ENCODE results near the gene ANKRD11. TPM values are rescaled to one million over a fixed set of nuclear protein-coding genes. Genes with fewer than 3 reads are reported as not detected.

ANKRD11 gene
- total and polyA plus RNA-seq, 2 donors (not counting 1 experiment from before 2014, with no cell fraction given): 41.5 to 71.2 TPM

DNA sequence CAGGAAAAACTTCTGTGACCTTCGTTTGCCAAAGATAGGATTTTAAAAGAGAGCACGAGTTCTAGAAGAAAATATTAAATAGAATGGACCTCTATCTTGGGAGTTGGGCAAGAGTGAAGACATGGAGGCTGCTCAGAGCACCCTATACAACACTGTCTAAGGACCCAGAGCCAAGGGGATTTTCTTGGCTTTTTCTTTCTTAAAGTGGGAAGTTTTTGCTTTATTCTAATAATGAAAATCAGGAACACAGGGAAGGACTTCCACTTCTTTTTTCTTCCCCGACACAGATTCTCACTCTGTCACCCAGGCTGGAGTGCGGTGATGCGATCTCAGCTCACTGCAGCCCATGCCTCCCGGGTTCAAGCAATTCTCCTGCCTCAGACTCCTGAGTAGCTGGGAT is 178.7 kb downstream of the ANKRD11 start:
- no peaks in the 10 kb centered on the region for H3K9me3 ChIP-seq (ENCODE audit: control insufficient read depth, insufficient read depth, low read depth, low read length)
- no peak overlapping the region for H3K9ac ChIP-seq (ENCODE audit: insufficient read depth, low read length)
- H3K4me3 ChIP-seq (replicated peaks in 1 of 4; ENCODE audit: control extremely low read depth in 1 of 4, insufficient read depth in 1 of 4, low read depth in 3 of 4, low read length in 4 of 4): no peak overlapping the region
- peaks cover 17% of the 10 kb centered on the region for H3K36me3 ChIP-seq (ENCODE audit: control insufficient read depth, insufficient read depth, low read length)
- no peak overlapping the region for H3K4me2 ChIP-seq (ENCODE audit: extremely low read depth, insufficient read depth, low read length)
- no peaks in the 10 kb centered on the region for H3K27me3 ChIP-seq (ENCODE audit: control insufficient read depth, insufficient read depth, low read length)
- no peaks in the 10 kb centered on the region for H4K20me1 ChIP-seq (ENCODE audit: control insufficient read depth, extremely low read depth, insufficient read depth, low read length)
- DNase-seq (ENCODE audit: low read depth in 2 of 2): no peak
- H3K4me1 ChIP-seq (ENCODE audit: control insufficient read depth, extremely low read depth, insufficient read depth, low read length): peaks cover 10% of the 10 kb centered on the region
- H3K27ac ChIP-seq (ENCODE audit: insufficient read depth, low read length): no peak overlapping the region
- TF ChIP-seq EZH2 (IDR thresholded peaks at IDR 0.05; ENCODE audit: low read length, missing control alignments): no peak
- no peak for TF ChIP-seq CTCF (conservative IDR thresholded peaks at IDR 0.05 in 1 of 2, IDR thresholded peaks at IDR 0.05 in 1 of 2; ENCODE audit: low read depth in 1 of 2, low read length in 2 of 2)
- no peak overlapping the region for H2AFZ ChIP-seq (ENCODE audit: low read length)
- peaks cover 93% of the 10 kb centered on the region for H3K79me2 ChIP-seq (ENCODE audit: control insufficient read depth, insufficient read depth, low read length)

- H2AFZ ChIP-seq (ENCODE audit: low read length): no peak overlapping the region
- peaks cover 12% of the 10 kb centered on the region for H3K36me3 ChIP-seq (ENCODE audit: control insufficient read depth, insufficient read depth, low read length)
- no peak overlapping the region for H3K27ac ChIP-seq (ENCODE audit: insufficient read depth, low read length)
- no peak overlapping the region for H3K9ac ChIP-seq (ENCODE audit: insufficient read depth, low read length)
- H3K79me2 ChIP-seq (ENCODE audit: control insufficient read depth, insufficient read depth, low read length): peaks cover 77% of the 10 kb centered on the region
- no peak overlapping the region for H3K4me2 ChIP-seq (ENCODE audit: extremely low read depth, insufficient read depth, low read length)
- no peak for DNase-seq (ENCODE audit: low read depth in 2 of 2)
- no peaks in the 10 kb centered on the region for H4K20me1 ChIP-seq (ENCODE audit: control insufficient read depth, extremely low read depth, insufficient read depth, low read length)
- H3K4me3 ChIP-seq (replicated peaks in 1 of 4; ENCODE audit: control extremely low read depth in 1 of 4, insufficient read depth in 1 of 4, low read depth in 3 of 4, low read length in 4 of 4): no peak overlapping the region
- no peaks in the 10 kb centered on the region for H3K9me3 ChIP-seq (ENCODE audit: control insufficient read depth, insufficient read depth, low read depth, low read length)
- H3K27me3 ChIP-seq (ENCODE audit: control insufficient read depth, insufficient read depth, low read length): no peaks in the 10 kb centered on the region
- TF ChIP-seq CTCF (conservative IDR thresholded peaks at IDR 0.05 in 1 of 2, IDR thresholded peaks at IDR 0.05 in 1 of 2; ENCODE audit: low read depth in 1 of 2, low read length in 2 of 2) (no peak), EZH2 (IDR thresholded peaks at IDR 0.05; ENCODE audit: low read length, missing control alignments) (no peak)
- H3K4me1 ChIP-seq (ENCODE audit: control insufficient read depth, extremely low read depth, insufficient read depth, low read length): no peaks in the 10 kb centered on the region
Observed at GRCh38 chr16:89309438-89310122, 180.8 kb downstream of the ANKRD11 start.

GRCh38 chr16:89308391-89309333 is 181.7 kb downstream of the ANKRD11 start:
- H4K20me1 ChIP-seq (ENCODE audit: control insufficient read depth, extremely low read depth, insufficient read depth, low read length): no peaks in the 10 kb centered on the region
- no peak overlapping the region for H3K4me3 ChIP-seq (replicated peaks in 1 of 4; ENCODE audit: control extremely low read depth in 1 of 4, insufficient read depth in 1 of 4, low read depth in 3 of 4, low read length in 4 of 4)
- no peak overlapping the region for H3K27ac ChIP-seq (ENCODE audit: insufficient read depth, low read length)
- no peaks in the 10 kb centered on the region for H3K9me3 ChIP-seq (ENCODE audit: control insufficient read depth, insufficient read depth, low read depth, low read length)
- peaks cover 21% of the 10 kb centered on the region for H3K36me3 ChIP-seq (ENCODE audit: control insufficient read depth, insufficient read depth, low read length)
- no peak overlapping the region for H3K9ac ChIP-seq (ENCODE audit: insufficient read depth, low read length)
- H3K79me2 ChIP-seq (ENCODE audit: control insufficient read depth, insufficient read depth, low read length): peaks cover 77% of the 10 kb centered on the region
- H2AFZ ChIP-seq (ENCODE audit: low read length): no peak overlapping the region
- H3K27me3 ChIP-seq (ENCODE audit: control insufficient read depth, insufficient read depth, low read length): no peaks in the 10 kb centered on the region
- DNase-seq (ENCODE audit: low read depth in 2 of 2): no peak
- H3K4me1 ChIP-seq (ENCODE audit: control insufficient read depth, extremely low read depth, insufficient read depth, low read length): no peaks in the 10 kb centered on the region
- TF ChIP-seq EZH2 (IDR thresholded peaks at IDR 0.05; ENCODE audit: low read length, missing control alignments) (no peak), CTCF (conservative IDR thresholded peaks at IDR 0.05 in 1 of 2, IDR thresholded peaks at IDR 0.05 in 1 of 2; ENCODE audit: low read depth in 1 of 2, low read length in 2 of 2) (peak in 1 of 2 donors; percentile 52)
- no peak overlapping the region for H3K4me2 ChIP-seq (ENCODE audit: extremely low read depth, insufficient read depth, low read length)
